Tibial artery (tissue), 4 donors: ENCODE results near the gene NKAIN1.
"Not testable (repeated sequence)": the region's sequence is repeated elsewhere in the genome, so short reads cannot be mapped to it uniquely, and the experiment has no call there.

Source experiments
- DNase-seq, 2 donors: peaks; one replicate each; pipeline ENCODE4 v3.0.0-alpha.2; 2019
- H3K27ac ChIP-seq, 2 donors: fragments of 200-600 bp; sonication (generic) in 1 of 2; 1 replicate in 1 of 2; 2 replicates in 1 of 2; pipeline ENCODE4 v1.5.1; 2018 to 2019; ENCODE audit warnings: mild to moderate bottlenecking in 1 of 2
- H3K27me3 ChIP-seq, 2 donors: fragments of 200-600 bp; sonication (generic) in 1 of 2; one replicate each; pipeline versions ENCODE4 v1.5.1 to v1.6.0; 2016 to 2019
- H3K36me3 ChIP-seq, 3 donors: fragments of 200-600 bp; sonication (generic) in 2 of 3; one replicate each; pipeline ENCODE4 v1.5.1; 2016 to 2019; ENCODE audit warnings: mild to moderate bottlenecking in 2 of 3
- H3K4me1 ChIP-seq, 4 donors: fragments of 200-600 bp; sonication (generic) in 2 of 4; 1 replicate in 3 of 4; 2 replicates in 1 of 4; pipeline ENCODE4 v1.5.1; 2016 to 2019
- H3K4me3 ChIP-seq, 2 donors: fragments of 200-600 bp; sonication (generic) in 1 of 2; 1 replicate in 1 of 2; 2 replicates in 1 of 2; pipeline ENCODE4 v1.5.1; 2018 to 2019; ENCODE audit warnings: mild to moderate bottlenecking in 2 of 2
- H3K9me3 ChIP-seq, 3 donors: fragments of 200-600 bp; sonication (generic) in 1 of 3; one replicate each; pipeline ENCODE4 v1.5.1; 2016 to 2019
- intact Hi-C: fragments of 100-400 bp; cut with DNase I; formaldehyde crosslinking; loops from one replicate; pipeline ENCODE4 v1.15.0; 2023; ENCODE audit warnings: low total_unique reads
- TF ChIP-seq, protein P1 (sequence below), 2 experiments: fragments of 200-600 bp in 1 of 2; fragments of 450-650 bp in 1 of 2; IDR thresholded peaks; one replicate each; pipeline ENCODE4 v1.5.1; 2017 to 2019; ENCODE audit warnings: antibody characterized with exemption in 2 of 2, mild to moderate bottlenecking in 1 of 2, moderate library complexity in 1 of 2

The NKAIN1 gene

GRCh38 chr1:31239653-31240241 is at the start of gene NKAIN1:
Gene NKAIN1, minus strand, starts transcription at chr1:31239887. Its CDS starts 340 bp downstream, at chr1:31239547.
- Histone ChIP-seq H3K4me3 (peak within 1 kb of the TSS; percentile 18 to 39), H3K9me3 (no peaks in the 10 kb centered on the region), H3K4me1 (peaks cover 0 to 16% (median 10%) of the 10 kb centered on the region in 4 donors), H3K27me3 (peaks cover 0 to 61% of the 10 kb centered on the region in 2 donors), H3K27ac (no peak within 1 kb of the TSS), H3K36me3 (no peaks in the 10 kb centered on the region)
- intact Hi-C loops: no loop called here
- DNase-seq: no peak
- TF ChIP-seq, protein P1, sequence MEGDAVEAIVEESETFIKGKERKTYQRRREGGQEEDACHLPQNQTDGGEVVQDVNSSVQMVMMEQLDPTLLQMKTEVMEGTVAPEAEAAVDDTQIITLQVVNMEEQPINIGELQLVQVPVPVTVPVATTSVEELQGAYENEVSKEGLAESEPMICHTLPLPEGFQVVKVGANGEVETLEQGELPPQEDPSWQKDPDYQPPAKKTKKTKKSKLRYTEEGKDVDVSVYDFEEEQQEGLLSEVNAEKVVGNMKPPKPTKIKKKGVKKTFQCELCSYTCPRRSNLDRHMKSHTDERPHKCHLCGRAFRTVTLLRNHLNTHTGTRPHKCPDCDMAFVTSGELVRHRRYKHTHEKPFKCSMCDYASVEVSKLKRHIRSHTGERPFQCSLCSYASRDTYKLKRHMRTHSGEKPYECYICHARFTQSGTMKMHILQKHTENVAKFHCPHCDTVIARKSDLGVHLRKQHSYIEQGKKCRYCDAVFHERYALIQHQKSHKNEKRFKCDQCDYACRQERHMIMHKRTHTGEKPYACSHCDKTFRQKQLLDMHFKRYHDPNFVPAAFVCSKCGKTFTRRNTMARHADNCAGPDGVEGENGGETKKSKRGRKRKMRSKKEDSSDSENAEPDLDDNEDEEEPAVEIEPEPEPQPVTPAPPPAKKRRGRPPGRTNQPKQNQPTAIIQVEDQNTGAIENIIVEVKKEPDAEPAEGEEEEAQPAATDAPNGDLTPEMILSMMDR (IDR thresholded peaks at IDR 0.05): no peak

GRCh38 chr1:31289021-31289420 is 49.3 kb upstream of the NKAIN1 start:
- intact Hi-C loops: no loop called here
- DNase-seq: no peak
- Histone ChIP-seq H3K9me3 (no peaks in the 10 kb centered on the region), H3K27ac (no peak overlapping the region), H3K36me3 (peaks cover 31 to 95% (median 74%) of the 10 kb centered on the region in 3 donors), H3K4me3 (no peak overlapping the region), H3K4me1 (no peaks in the 10 kb centered on the region), H3K27me3 (no peaks in the 10 kb centered on the region)
- TF ChIP-seq, protein P1 (IDR thresholded peaks at IDR 0.05): no peak

DNA sequence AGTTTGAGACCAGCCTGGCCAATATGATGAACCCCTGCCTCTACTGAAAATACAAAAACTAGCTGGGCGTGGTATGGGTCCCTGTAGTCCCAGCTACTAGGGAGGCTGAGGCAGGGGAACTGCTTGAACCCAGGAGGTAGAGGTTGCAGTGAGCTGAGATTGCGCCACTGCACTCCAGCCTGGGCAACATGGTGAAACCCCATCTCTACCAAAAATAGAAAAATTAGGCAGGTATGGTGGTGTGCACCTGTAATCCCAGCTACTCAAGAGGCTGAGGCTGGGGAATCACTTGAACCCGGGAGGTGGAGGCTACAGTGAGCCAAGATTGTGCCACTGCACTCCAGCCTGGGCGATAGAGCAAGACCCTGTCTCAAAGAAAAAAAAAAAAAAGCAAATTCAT is 48.1 kb upstream of the NKAIN1 start:
- H3K27me3 ChIP-seq, H3K4me1 ChIP-seq, DNase-seq, H3K4me3 ChIP-seq, intact Hi-C loops, H3K9me3 ChIP-seq, H3K27ac ChIP-seq: not testable (repeated sequence)
- peaks cover 31 to 95% (median 70%) of the 10 kb centered on the region in 3 donors for H3K36me3 ChIP-seq

DNA sequence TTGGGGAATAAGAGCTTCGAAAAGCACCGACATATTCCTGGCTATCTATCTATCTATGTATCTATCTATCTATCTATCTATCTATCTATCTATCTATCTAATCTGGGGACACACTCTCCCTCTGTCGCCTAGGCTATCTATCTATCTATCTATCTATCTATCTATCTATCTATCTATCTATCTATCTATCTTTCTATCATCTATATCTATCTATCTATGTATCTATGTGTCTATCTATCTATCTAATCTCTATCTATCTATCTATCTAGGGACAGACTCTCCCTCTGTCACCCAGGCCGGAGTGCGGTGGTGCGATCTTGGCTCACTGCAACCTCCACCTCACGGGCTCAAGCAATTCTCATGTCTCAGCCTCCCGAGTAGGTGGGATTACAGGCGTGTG is 42.7 kb upstream of the NKAIN1 start:
- H3K27ac ChIP-seq, H3K9me3 ChIP-seq, H3K4me1 ChIP-seq, H3K4me3 ChIP-seq, intact Hi-C loops, DNase-seq, H3K27me3 ChIP-seq: not testable (repeated sequence)
- peaks cover 29 to 93% (median 63%) of the 10 kb centered on the region in 3 donors for H3K36me3 ChIP-seq

- peaks cover 0 to 6% (median 3%) of the 10 kb centered on the region in 4 donors for H3K4me1 ChIP-seq
- no peak for DNase-seq
- H3K27ac ChIP-seq: no peak overlapping the region
- TF ChIP-seq, protein P1 (IDR thresholded peaks at IDR 0.05): no peak
- peaks cover 42 to 80% (median 50%) of the 10 kb centered on the region in 3 donors for H3K36me3 ChIP-seq
- intact Hi-C loops: no loop called here
- no peaks in the 10 kb centered on the region for H3K9me3 ChIP-seq
- H3K27me3 ChIP-seq: no peaks in the 10 kb centered on the region
- H3K4me3 ChIP-seq: no peak overlapping the region
Measured at GRCh38 chr1:31273619-31274018, 33.9 kb upstream of the NKAIN1 start.

- Histone ChIP-seq H3K36me3 (peaks cover 46 to 80% (median 50%) of the 10 kb centered on the region in 3 donors), H3K27ac (no peak overlapping the region), H3K27me3 (no peaks in the 10 kb centered on the region), H3K9me3 (no peaks in the 10 kb centered on the region), H3K4me3 (no peak overlapping the region), H3K4me1 (peaks cover 0 to 6% (median 3%) of the 10 kb centered on the region in 4 donors)
- TF ChIP-seq, protein P1 (IDR thresholded peaks at IDR 0.05): no peak
- intact Hi-C loops: no loop called here
- no peak for DNase-seq
Measured at GRCh38 chr1:31272369-31272768, 32.7 kb upstream of the NKAIN1 start.
